ENCODE data around the gene FMO1. TPM values are rescaled to one million over a fixed set of nuclear protein-coding genes. Genes with fewer than 3 reads are reported as not detected.
"Not testable (repeated sequence)": the region's sequence is repeated elsewhere in the genome, so short reads cannot be mapped to it uniquely, and the experiment has no call there.

The FMO1 gene
- total RNA-seq, 1 donor from 2014 or later = not detected

DNA sequence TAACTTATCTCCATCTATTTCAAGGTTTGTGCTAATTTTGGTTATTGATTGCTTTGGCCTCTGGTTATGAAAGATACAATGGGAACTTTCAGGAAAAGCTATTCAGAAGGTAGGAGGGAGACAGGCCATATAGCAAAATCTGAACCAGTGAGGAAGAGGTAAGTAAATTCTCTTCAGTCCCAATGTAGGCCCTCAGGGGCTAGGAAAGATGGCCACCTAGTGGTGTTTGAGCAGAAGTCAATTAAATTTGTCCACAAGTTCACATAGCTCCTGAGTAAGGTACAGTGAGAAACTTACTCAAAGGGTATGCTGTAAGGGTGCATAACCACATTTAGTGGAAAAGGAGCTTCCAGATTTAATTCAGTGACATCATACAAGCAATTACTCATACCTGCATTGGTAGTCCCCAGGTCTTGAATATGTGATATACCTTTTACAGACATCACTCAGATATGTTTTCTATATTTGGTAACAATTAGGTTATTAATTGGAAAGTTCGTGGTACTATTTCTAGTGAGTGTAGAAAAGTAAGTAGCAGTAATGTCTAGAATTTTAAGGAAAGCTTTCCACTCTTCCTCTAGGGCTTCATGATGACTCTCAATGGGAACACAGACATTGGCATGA lies 21.4 kb upstream of the FMO1 start:
- Histone ChIP-seq H3K9me3 (ENCODE audit: low read depth) (no peaks in the 10 kb centered on the region), H3K4me1 (peaks cover 38% of the 10 kb centered on the region), H4K20me1 (ENCODE audit: low read depth) (no peaks in the 10 kb centered on the region), H2AFZ (replicated peaks) (no peak overlapping the region), H3K27ac (no peak overlapping the region), H3K4me2 (no peak overlapping the region), H3K27me3 (no peaks in the 10 kb centered on the region), H3F3A (ENCODE audit: low read depth) (peaks cover 5% of the 10 kb centered on the region), H3K4me3 (no peak overlapping the region), H3K36me3 (no peaks in the 10 kb centered on the region), H3K79me2 (ENCODE audit: low read depth) (no peaks in the 10 kb centered on the region), H3K9ac (no peak overlapping the region)
- no peaks in the 10 kb centered on the region for H3K9me3 Mint-ChIP-seq
- H3K4me3 Mint-ChIP-seq = no peak overlapping the region
- DNase-seq (ENCODE audit: low spot score) = peak; percentile 81
- H3K4me1 Mint-ChIP-seq = peaks cover 16% of the 10 kb centered on the region
- no peak overlapping the region for H3K27ac Mint-ChIP-seq
- H3K27me3 Mint-ChIP-seq (ENCODE audit: insufficient read depth, low read depth) = no peaks in the 10 kb centered on the region
- H3K36me3 Mint-ChIP-seq = no peaks in the 10 kb centered on the region
- no peak for TF ChIP-seq EZH2phosphoT487 (IDR thresholded peaks at IDR 0.05)
- TF ChIP-seq, protein P1, sequence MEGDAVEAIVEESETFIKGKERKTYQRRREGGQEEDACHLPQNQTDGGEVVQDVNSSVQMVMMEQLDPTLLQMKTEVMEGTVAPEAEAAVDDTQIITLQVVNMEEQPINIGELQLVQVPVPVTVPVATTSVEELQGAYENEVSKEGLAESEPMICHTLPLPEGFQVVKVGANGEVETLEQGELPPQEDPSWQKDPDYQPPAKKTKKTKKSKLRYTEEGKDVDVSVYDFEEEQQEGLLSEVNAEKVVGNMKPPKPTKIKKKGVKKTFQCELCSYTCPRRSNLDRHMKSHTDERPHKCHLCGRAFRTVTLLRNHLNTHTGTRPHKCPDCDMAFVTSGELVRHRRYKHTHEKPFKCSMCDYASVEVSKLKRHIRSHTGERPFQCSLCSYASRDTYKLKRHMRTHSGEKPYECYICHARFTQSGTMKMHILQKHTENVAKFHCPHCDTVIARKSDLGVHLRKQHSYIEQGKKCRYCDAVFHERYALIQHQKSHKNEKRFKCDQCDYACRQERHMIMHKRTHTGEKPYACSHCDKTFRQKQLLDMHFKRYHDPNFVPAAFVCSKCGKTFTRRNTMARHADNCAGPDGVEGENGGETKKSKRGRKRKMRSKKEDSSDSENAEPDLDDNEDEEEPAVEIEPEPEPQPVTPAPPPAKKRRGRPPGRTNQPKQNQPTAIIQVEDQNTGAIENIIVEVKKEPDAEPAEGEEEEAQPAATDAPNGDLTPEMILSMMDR (IDR thresholded peaks at IDR 0.05) = peak; percentile 85

DNA sequence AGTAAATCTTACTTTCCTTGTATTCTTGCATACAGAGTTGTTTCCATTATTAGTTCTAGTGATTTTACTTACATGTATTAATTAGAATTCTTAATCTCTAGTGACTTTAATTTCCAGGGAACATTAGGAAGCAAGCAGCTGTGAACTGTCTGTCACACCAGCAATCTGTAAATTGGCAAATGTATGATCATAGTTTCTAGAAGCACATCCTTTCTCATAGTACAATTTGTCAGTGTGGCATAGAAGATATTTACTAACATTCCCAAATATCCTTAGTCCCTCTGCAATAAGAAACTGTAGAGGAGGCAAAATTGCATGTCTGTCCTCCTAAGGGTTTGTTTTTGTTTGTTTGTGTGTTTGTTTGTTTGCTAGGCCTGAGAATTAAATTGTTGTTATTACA lies 17.0 kb upstream of the FMO1 start:
- Mint-ChIP-seq H3K4me1 (no peaks in the 10 kb centered on the region), H3K27me3 (ENCODE audit: insufficient read depth, low read depth) (no peaks in the 10 kb centered on the region), H3K27ac (no peak overlapping the region), H3K9me3 (peaks cover 6% of the 10 kb centered on the region), H3K4me3 (no peak overlapping the region), H3K36me3 (no peaks in the 10 kb centered on the region)
- no peak overlapping the region for H3K4me2 ChIP-seq
- no peaks in the 10 kb centered on the region for H3K79me2 ChIP-seq (ENCODE audit: low read depth)
- H3F3A ChIP-seq (ENCODE audit: low read depth) = no peaks in the 10 kb centered on the region
- no peak overlapping the region for H3K27ac ChIP-seq
- DNase-seq (ENCODE audit: low spot score) = no peak
- no peak overlapping the region for H3K9ac ChIP-seq
- H3K4me3 ChIP-seq = no peak overlapping the region
- H3K36me3 ChIP-seq = no peaks in the 10 kb centered on the region
- H3K27me3 ChIP-seq = no peaks in the 10 kb centered on the region
- TF ChIP-seq, protein P1 (IDR thresholded peaks at IDR 0.05) = no peak
- no peak for TF ChIP-seq EZH2 (IDR thresholded peaks at IDR 0.05)
- no peak for TF ChIP-seq EZH2phosphoT487 (IDR thresholded peaks at IDR 0.05)
- H3K4me1 ChIP-seq = peaks cover 3% of the 10 kb centered on the region
- H3K9me3 ChIP-seq (ENCODE audit: low read depth) = no peaks in the 10 kb centered on the region
- peak overlapping the region; percentile 24 for H2AFZ ChIP-seq (replicated peaks)
- H4K20me1 ChIP-seq (ENCODE audit: low read depth) = no peaks in the 10 kb centered on the region

DNA sequence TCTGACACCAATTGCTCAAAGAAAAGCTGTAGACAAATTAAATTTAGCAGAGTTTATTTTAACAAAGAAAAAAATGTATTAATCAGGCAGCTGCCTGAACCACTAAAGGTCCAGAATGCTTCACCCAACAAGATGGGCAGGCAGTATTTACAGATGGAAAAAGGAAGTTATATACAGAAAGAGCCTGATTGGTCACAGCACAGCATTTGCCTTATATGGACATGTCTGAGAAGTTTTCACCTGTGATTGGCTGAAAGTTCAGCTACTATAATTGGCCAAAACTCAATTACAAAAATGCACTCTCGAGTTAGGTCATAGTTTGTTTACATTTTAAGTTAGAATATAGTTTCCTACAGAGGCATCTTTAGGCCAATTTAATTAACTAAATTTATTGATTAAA lies 15.1 kb upstream of the FMO1 start:
- Histone ChIP-seq H3K9ac (no peak overlapping the region), H3K9me3 (ENCODE audit: low read depth) (no peaks in the 10 kb centered on the region), H3K4me1 (no peaks in the 10 kb centered on the region), H3K27ac (no peak overlapping the region), H3K4me2 (no peak overlapping the region), H3F3A (ENCODE audit: low read depth) (no peaks in the 10 kb centered on the region), H4K20me1 (ENCODE audit: low read depth) (no peaks in the 10 kb centered on the region), H3K27me3 (no peaks in the 10 kb centered on the region), H2AFZ (replicated peaks) (no peak overlapping the region), H3K79me2 (ENCODE audit: low read depth) (no peaks in the 10 kb centered on the region), H3K4me3 (no peak overlapping the region), H3K36me3 (no peaks in the 10 kb centered on the region)
- Mint-ChIP-seq H3K27me3 (ENCODE audit: insufficient read depth, low read depth) (no peaks in the 10 kb centered on the region), H3K4me1 (no peaks in the 10 kb centered on the region), H3K27ac (no peak overlapping the region), H3K36me3 (no peaks in the 10 kb centered on the region), H3K4me3 (no peak overlapping the region), H3K9me3 (peaks cover 9% of the 10 kb centered on the region)
- DNase-seq (ENCODE audit: low spot score) = no peak
- no peak for TF ChIP-seq EZH2phosphoT487 (IDR thresholded peaks at IDR 0.05)
- TF ChIP-seq, protein P1 (IDR thresholded peaks at IDR 0.05) = no peak
- no peak for TF ChIP-seq EZH2 (IDR thresholded peaks at IDR 0.05)

DNA sequence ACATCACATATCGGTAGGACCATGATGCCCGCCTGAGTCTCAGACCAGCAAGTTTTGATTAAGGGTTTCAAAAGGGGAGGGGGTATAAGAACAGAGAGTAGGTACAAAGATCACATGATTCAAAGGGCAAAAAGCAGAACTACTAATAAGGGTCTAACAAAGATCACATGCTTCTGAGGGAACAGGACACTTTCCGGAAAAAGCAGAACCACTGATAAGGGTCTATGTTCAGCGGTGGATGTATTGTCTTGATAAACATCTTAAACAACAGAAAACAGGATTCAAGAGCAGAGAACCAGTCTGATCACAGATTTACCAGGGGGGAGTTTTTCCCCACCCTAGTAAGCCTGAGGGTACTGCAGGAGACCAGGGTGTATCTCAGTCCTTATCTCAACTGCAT lies 12.1 kb upstream of the FMO1 start:
- not testable (repeated sequence) for H3K27me3 Mint-ChIP-seq (ENCODE audit: insufficient read depth, low read depth); H3K27ac ChIP-seq; H2AFZ ChIP-seq (replicated peaks); H3K4me1 Mint-ChIP-seq; H3K9ac ChIP-seq; H3F3A ChIP-seq (ENCODE audit: low read depth); H3K36me3 ChIP-seq; H3K4me2 ChIP-seq; H3K36me3 Mint-ChIP-seq; DNase-seq (ENCODE audit: low spot score); H3K4me1 ChIP-seq; H4K20me1 ChIP-seq (ENCODE audit: low read depth); H3K9me3 ChIP-seq (ENCODE audit: low read depth); H3K4me3 Mint-ChIP-seq; H3K4me3 ChIP-seq; H3K79me2 ChIP-seq (ENCODE audit: low read depth); H3K27me3 ChIP-seq; H3K27ac Mint-ChIP-seq
- peaks cover 21% of the 10 kb centered on the region for H3K9me3 Mint-ChIP-seq
